Neuronal stem cell (in vitro differentiated cells): ENCODE results near the gene ACBD6.

Source experiments
- DNase-seq: peaks from one replicate; pipeline ENCODE4 v3.0.0-alpha.2; 2013; ENCODE audit warnings: low spot score
- H2AFZ ChIP-seq: one replicate; pipeline ENCODE4 v1.6.1; 2013; ENCODE audit warnings: mild to moderate bottlenecking, low read length, inconsistent platforms
- H2AK5ac ChIP-seq: 2 replicates; pipeline ENCODE4 v1.6.1; 2013; ENCODE audit warnings: low read depth, mild to moderate bottlenecking, inconsistent platforms, low read length, moderate library complexity, mixed read lengths
- H2BK120ac ChIP-seq: 2 replicates; pipeline ENCODE4 v1.6.1; 2013; ENCODE audit warnings: low read depth, mild to moderate bottlenecking, inconsistent platforms, low read length, moderate library complexity, mixed read lengths
- H2BK12ac ChIP-seq: one replicate; pipeline ENCODE4 v1.6.1; 2013; ENCODE audit warnings: low read length, inconsistent platforms
- H2BK15ac ChIP-seq: 2 replicates; pipeline ENCODE4 v1.6.1; 2013; ENCODE audit warnings: mild to moderate bottlenecking, low read length, inconsistent platforms, mixed read lengths
- H2BK5ac ChIP-seq: one replicate; pipeline ENCODE4 v1.6.1; 2013; ENCODE audit warnings: inconsistent platforms, mild to moderate bottlenecking, low read length, moderate library complexity
- H3K14ac ChIP-seq: one replicate; pipeline ENCODE4 v1.6.1; 2013; ENCODE audit warnings: low read length, inconsistent platforms
- H3K18ac ChIP-seq: 2 replicates; pipeline ENCODE4 v1.6.1; 2013; ENCODE audit warnings: low read length, inconsistent platforms
- H3K23ac ChIP-seq: 2 replicates; pipeline ENCODE4 v1.6.1; 2013; ENCODE audit warnings: low read depth, mild to moderate bottlenecking, mixed read lengths, low read length, inconsistent platforms; ENCODE audit not compliant: poor library complexity
- H3K27ac ChIP-seq: replicated peaks from 3 replicates; pipeline ENCODE4 v1.5.1; 2013; ENCODE audit warnings: low read length, inconsistent platforms
- H3K27me3 ChIP-seq, 3 experiments: 2 replicates each; pipeline ENCODE4 v1.6.1; 2013; ENCODE audit warnings: low read length in 3 of 3, mild to moderate bottlenecking in 2 of 3, inconsistent platforms in 1 of 3, low read depth in 1 of 3, mixed read lengths in 1 of 3, moderate library complexity in 1 of 3; ENCODE audit not compliant: control insufficient read depth in 3 of 3, insufficient read depth in 3 of 3
- H3K36me3 ChIP-seq, 2 donors: replicated peaks in 1 of 2; 2 replicates each; pipeline ENCODE4 v1.6.1; 2013; ENCODE audit warnings: low read length in 2 of 2; ENCODE audit not compliant: control insufficient read depth in 2 of 2, insufficient read depth in 2 of 2
- H3K4ac ChIP-seq: 2 replicates; pipeline ENCODE4 v1.6.1; 2013; ENCODE audit warnings: inconsistent platforms, mild to moderate bottlenecking, low read length, moderate library complexity
- H3K4me1 ChIP-seq, 2 donors: 1 replicate in 1 of 2; 2 replicates in 1 of 2; pipeline ENCODE4 v1.6.1; 2013; ENCODE audit warnings: low read length in 2 of 2, low read depth in 1 of 2; ENCODE audit not compliant: control insufficient read depth in 2 of 2, insufficient read depth in 1 of 2
- H3K4me2 ChIP-seq: one replicate; pipeline ENCODE4 v1.6.1; 2013; ENCODE audit warnings: mild to moderate bottlenecking, low read length, inconsistent platforms; ENCODE audit not compliant: insufficient read depth, poor library complexity, severe bottlenecking
- H3K4me3 ChIP-seq, 2 donors: 2 replicates each; pipeline ENCODE4 v1.5.1; 2013; ENCODE audit warnings: low read length in 2 of 2, mild to moderate bottlenecking in 2 of 2, inconsistent platforms in 1 of 2, moderate library complexity in 1 of 2
- H3K79me1 ChIP-seq: one replicate; pipeline ENCODE4 v1.6.1; 2013; ENCODE audit warnings: low read depth, mild to moderate bottlenecking, inconsistent platforms, low read length, moderate library complexity
- H3K9ac ChIP-seq: one replicate; pipeline ENCODE4 v1.6.1; 2013; ENCODE audit warnings: mild to moderate bottlenecking, low read depth, low read length, inconsistent platforms; ENCODE audit not compliant: poor library complexity
- H3K9me3 ChIP-seq, 2 donors: replicated peaks in 1 of 2; 2 replicates each; pipeline versions ENCODE3 to v1.6.1; 2013; ENCODE audit warnings: low read length in 2 of 2, mild to moderate bottlenecking in 2 of 2, inconsistent platforms in 1 of 2, low read depth in 1 of 2, mixed read lengths in 1 of 2, moderate library complexity in 1 of 2; ENCODE audit not compliant: control insufficient read depth in 2 of 2, insufficient read depth in 1 of 2
- H4K8ac ChIP-seq: one replicate; pipeline ENCODE4 v1.6.1; 2013; ENCODE audit warnings: low read depth, mild to moderate bottlenecking, inconsistent platforms, low read length, moderate library complexity
- H4K91ac ChIP-seq: one replicate; pipeline ENCODE4 v1.6.1; 2013; ENCODE audit warnings: low read length, low read depth, mild to moderate bottlenecking, inconsistent platforms; ENCODE audit not compliant: poor library complexity
- WGBS, 2 donors: extraction: QIAGEN DNeasy Blood & Tissue Kit; methylation state at CpG; one replicate each; pipeline ENCODE4 v1.1.7; 2013; ENCODE audit warnings: missing lambda C conversion rate in 2 of 2, mixed read lengths in 1 of 2; ENCODE audit not compliant: insufficient read length in 2 of 2, insufficient replicate concordance in 1 of 2; ENCODE audit errors: extremely low coverage in 2 of 2; 5-methylcytosine and 5-hydroxymethylcytosine counted together

The ACBD6 gene

GRCh38 chr1:180246579-180246978 lies 255.8 kb downstream of the ACBD6 start:
- Histone ChIP-seq H3K18ac (no peak overlapping the region), H3K4me2 (no peak overlapping the region), H3K27me3 (peaks cover 0 to 60% (median 0%) of the 10 kb centered on the region in 3 experiments), H3K4me3 (no peak overlapping the region), H3K9me3 (no peaks in the 10 kb centered on the region), H3K9ac (no peak overlapping the region), H4K8ac (no peak overlapping the region), H2BK120ac (no peak overlapping the region), H2BK12ac (no peak overlapping the region), H2AK5ac (no peak overlapping the region), H3K4me1 (peaks cover 0 to 6% of the 10 kb centered on the region in 2 donors), H4K91ac (no peak overlapping the region), H3K4ac (no peak overlapping the region), H3K27ac (no peak overlapping the region), H2BK15ac (no peak overlapping the region), H3K23ac (no peak overlapping the region), H2BK5ac (no peak overlapping the region), H3K36me3 (no peaks in the 10 kb centered on the region), H3K14ac (no peak overlapping the region), H3K79me1 (no peaks in the 10 kb centered on the region), H2AFZ (no peak overlapping the region)
- DNase-seq: no peak
- no CpG with 5 or more reads among the region's 5 CpGs for WGBS, 2 donors

GRCh38 chr1:180244840-180245239 lies 257.5 kb downstream of the ACBD6 start:
- no CpG with 5 or more reads among the region's 6 CpGs for WGBS, 2 donors

GRCh38 chr1:180243517-180244221 lies 258.7 kb downstream of the ACBD6 start:
- Histone ChIP-seq H2BK15ac (no peak overlapping the region), H3K27ac (no peak overlapping the region), H2AFZ (no peak overlapping the region), H3K79me1 (no peaks in the 10 kb centered on the region), H2BK120ac (no peak overlapping the region), H4K91ac (no peak overlapping the region), H3K18ac (no peak overlapping the region), H3K4ac (no peak overlapping the region), H3K27me3 (peaks cover 3 to 83% (median 23%) of the 10 kb centered on the region in 3 experiments), H2BK5ac (no peak overlapping the region), H3K4me1 (peaks cover 0 to 8% of the 10 kb centered on the region in 2 donors), H3K4me3 (no peak overlapping the region), H2AK5ac (no peak overlapping the region), H3K14ac (no peak overlapping the region), H3K9me3 (no peaks in the 10 kb centered on the region), H4K8ac (no peak overlapping the region), H3K9ac (no peak overlapping the region), H2BK12ac (no peak overlapping the region), H3K4me2 (no peak overlapping the region), H3K36me3 (no peaks in the 10 kb centered on the region), H3K23ac (no peak overlapping the region)
- no peak for DNase-seq
- no CpG with 5 or more reads among the region's 11 CpGs for WGBS, 2 donors

More at GRCh38 chr1:180244840-180245239, 257.5 kb downstream of the ACBD6 start:
- Histone ChIP-seq H3K79me1 (no peaks in the 10 kb centered on the region), H3K4me3 (no peak overlapping the region), H2BK120ac (no peak overlapping the region), H3K36me3 (no peaks in the 10 kb centered on the region), H4K91ac (no peak overlapping the region), H3K4me1 (peaks cover 0 to 6% of the 10 kb centered on the region in 2 donors), H2AFZ (no peak overlapping the region), H3K4ac (no peak overlapping the region), H2BK5ac (no peak overlapping the region), H3K18ac (peak overlapping the region; percentile 79), H2BK12ac (no peak overlapping the region), H3K27ac (no peak overlapping the region), H4K8ac (no peak overlapping the region), H3K4me2 (no peak overlapping the region), H2BK15ac (no peak overlapping the region), H3K23ac (no peak overlapping the region), H3K9me3 (no peaks in the 10 kb centered on the region), H2AK5ac (peak overlapping the region; percentile 61), H3K14ac (no peak overlapping the region), H3K27me3 (peaks cover 3 to 72% (median 13%) of the 10 kb centered on the region in 3 experiments), H3K9ac (no peak overlapping the region)
- DNase-seq: no peak

GRCh38 chr1:180241716-180242544 lies 260.4 kb downstream of the ACBD6 start:
- DNase-seq: no peak
- H3K27me3 ChIP-seq: peaks cover 9 to 83% (median 34%) of the 10 kb centered on the region in 3 experiments

More at GRCh38 chr1:180241716-180242544, 260.4 kb downstream of the ACBD6 start:
- H2BK5ac ChIP-seq: no peak overlapping the region
- no peak overlapping the region for H3K9ac ChIP-seq
- 100% methylated on average over 2 of the region's 8 CpGs; no CpG with 5 or more reads in 1 of the 2 donors for WGBS, 2 donors
- no peak overlapping the region for H3K18ac ChIP-seq
- no peaks in the 10 kb centered on the region for H3K9me3 ChIP-seq
- no peak overlapping the region for H2BK15ac ChIP-seq
- H3K4me2 ChIP-seq: no peak overlapping the region
- H3K36me3 ChIP-seq: no peaks in the 10 kb centered on the region
- H3K14ac ChIP-seq: no peak overlapping the region
- no peak overlapping the region for H2BK120ac ChIP-seq
- H4K8ac ChIP-seq: no peak overlapping the region
- H2BK12ac ChIP-seq: no peak overlapping the region
- no peaks in the 10 kb centered on the region for H3K79me1 ChIP-seq
- H3K4ac ChIP-seq: no peak overlapping the region
- no peak overlapping the region for H3K27ac ChIP-seq
- H2AK5ac ChIP-seq: no peak overlapping the region
- no peak overlapping the region for H3K4me3 ChIP-seq
- no peak overlapping the region for H4K91ac ChIP-seq
- no peak overlapping the region for H3K23ac ChIP-seq
- H2AFZ ChIP-seq: no peak overlapping the region
- H3K4me1 ChIP-seq: peaks cover 0 to 8% of the 10 kb centered on the region in 2 donors
